SK-N-MC (cell line): Measurements from ENCODE around the gene PLEKHM3.

Experiments used
- DNase-seq: peaks from one replicate; pipeline ENCODE4 v3.0.0-alpha.2; 2011; ENCODE audit warnings: low read depth, low spot score
- H3K27ac ChIP-seq: fragments of 200-600 bp; sonication (generic); 2 replicates; pipeline ENCODE4 v1.5.1; 2016; ENCODE audit warnings: mixed run types
- H3K36me3 ChIP-seq: fragments of 200-600 bp; sonication (generic); 2 replicates; pipeline ENCODE4 v1.6.1; 2017; ENCODE audit warnings: antibody characterized with exemption, low read length, mixed read lengths; ENCODE audit not compliant: insufficient read depth
- H3K4me3 ChIP-seq: fragments of 200-600 bp; sonication (generic); 2 replicates; pipeline ENCODE4 v1.5.1; 2016
- H3K9ac ChIP-seq: fragments of 200-600 bp; sonication (generic); 2 replicates; pipeline ENCODE4 v1.8.0; 2017; ENCODE audit warnings: mixed run types, mixed read lengths; ENCODE audit not compliant: insufficient read length
- H3K9me3 ChIP-seq: fragments of 200-600 bp; sonication (generic); 2 replicates; pipeline ENCODE4 v1.6.1; 2017; ENCODE audit warnings: low read depth, mild to moderate bottlenecking, antibody characterized with exemption, low read length, moderate library complexity, mixed read lengths
- EZH2 ChIP-seq: fragments of 200-600 bp; sonication (generic); IDR thresholded peaks from one replicate; pipeline ENCODE4 v1.6.1; 2017; ENCODE audit warnings: antibody characterized with exemption
- FOXP2 ChIP-seq: optimal IDR thresholded peaks from 2 replicates; pipeline ENCODE3; 2011; ENCODE audit warnings: mild to moderate bottlenecking, moderate library complexity; ENCODE audit not compliant: insufficient read depth; ENCODE audit errors: extremely low read length, control extremely low read depth
- POLR2AphosphoS5 ChIP-seq: IDR thresholded peaks from 2 replicates; pipeline ENCODE4 v1.6.1; 2012; ENCODE audit warnings: mild to moderate bottlenecking, low read depth, low read length, borderline replicate concordance

Gene PLEKHM3

DNA sequence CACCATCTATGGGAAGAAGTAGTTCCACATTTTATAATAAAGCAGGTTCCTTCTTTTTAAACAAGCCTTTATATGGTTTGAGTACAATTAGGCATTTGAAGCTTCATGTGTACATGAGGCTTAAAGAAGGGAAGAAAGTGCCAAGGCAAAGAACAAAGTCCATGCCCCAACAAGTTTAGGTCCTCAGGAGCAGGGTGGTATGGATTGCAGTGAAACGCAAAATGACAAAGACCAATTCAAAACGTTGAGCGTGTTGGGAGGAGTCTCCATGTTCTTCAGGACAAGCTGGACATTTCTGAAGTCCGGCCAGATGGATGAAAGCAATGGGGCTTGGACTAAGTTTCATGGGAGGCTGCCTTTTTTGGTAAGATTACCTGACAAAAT is 176.8 kb downstream of the PLEKHM3 start:
- H3K9ac ChIP-seq, result no peak overlapping the region
- no peak for DNase-seq
- H3K36me3 ChIP-seq, result no peaks in the 10 kb centered on the region
- no peak overlapping the region for H3K27ac ChIP-seq
- TF ChIP-seq EZH2 (no peak), POLR2AphosphoS5 (no peak), FOXP2 (no peak)
- no peak overlapping the region for H3K4me3 ChIP-seq
- H3K9me3 ChIP-seq, result no peaks in the 10 kb centered on the region

DNA sequence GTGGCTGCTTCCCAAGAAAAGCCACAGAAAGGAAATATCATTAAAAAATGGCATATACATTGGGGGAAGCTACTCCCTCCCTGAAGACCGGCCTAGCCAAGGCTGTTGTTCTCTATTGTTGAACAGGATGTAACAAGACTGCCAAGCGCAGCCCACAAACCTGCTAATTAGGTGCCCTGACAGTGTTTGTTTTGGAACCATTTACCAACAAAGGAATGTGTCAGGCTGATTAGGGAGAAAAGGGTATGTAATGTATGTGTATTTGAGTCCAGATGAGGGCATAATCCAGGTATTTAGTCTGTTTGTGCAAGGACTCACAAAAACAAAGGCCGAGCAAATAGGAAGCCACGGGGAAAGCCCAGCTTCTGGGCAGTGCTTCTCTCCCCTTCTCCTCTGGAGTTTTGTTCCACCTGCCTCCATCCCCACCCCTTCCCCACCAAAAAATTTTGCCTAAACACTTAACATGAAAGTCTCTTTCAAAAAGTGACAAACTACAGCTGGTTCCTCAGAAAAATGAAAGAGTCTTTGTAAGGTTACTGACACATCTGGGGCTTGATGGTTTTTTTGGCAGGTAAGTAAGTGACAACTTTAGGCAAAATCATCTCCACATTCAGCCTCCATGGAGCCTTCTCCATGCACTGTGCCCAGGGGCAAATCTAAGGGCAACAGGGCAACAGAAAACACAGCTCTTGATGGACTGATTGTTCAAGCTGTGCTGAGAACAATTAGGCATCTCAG is 177.4 kb downstream of the PLEKHM3 start:
- Histone ChIP-seq H3K9me3 (no peaks in the 10 kb centered on the region), H3K9ac (no peak overlapping the region), H3K36me3 (no peaks in the 10 kb centered on the region), H3K4me3 (no peak overlapping the region), H3K27ac (no peak overlapping the region)
- TF ChIP-seq FOXP2, result no peak
- TF ChIP-seq EZH2, result no peak
- TF ChIP-seq POLR2AphosphoS5, result no peak
- DNase-seq, result no peak

DNA sequence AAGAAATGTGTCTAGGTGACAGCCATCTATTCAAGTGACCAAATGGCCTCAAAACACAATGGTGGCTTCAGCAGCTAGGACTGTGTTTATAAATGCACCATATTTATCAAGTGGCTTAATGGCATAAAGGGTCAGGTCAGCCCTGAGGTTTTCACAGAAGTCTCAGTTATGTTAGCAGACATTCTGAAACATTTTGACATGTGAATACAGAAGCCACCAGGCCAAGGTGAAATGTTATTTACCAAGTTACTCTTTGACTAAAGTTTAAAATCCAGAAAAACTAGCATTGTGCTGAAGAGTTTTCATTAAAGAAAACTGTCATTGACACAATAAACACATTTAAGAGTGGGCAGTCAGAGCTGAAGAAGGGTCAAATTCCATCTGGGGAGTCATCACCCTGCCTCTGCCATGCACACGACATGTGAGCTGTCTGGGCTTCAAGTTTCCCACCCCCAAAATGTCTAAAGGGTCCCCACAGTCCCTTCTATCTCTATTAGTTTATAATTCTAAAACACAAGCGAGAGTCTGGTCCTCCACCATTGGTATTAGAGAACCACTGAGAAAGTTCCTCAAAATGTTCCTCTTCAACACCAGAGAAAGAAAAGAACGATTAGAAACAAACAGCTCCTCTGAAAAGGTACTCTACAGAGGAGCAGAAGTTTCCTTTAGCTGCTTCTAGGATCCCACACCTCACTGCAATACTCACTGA is 178.1 kb downstream of the PLEKHM3 start:
- Histone ChIP-seq H3K4me3 (no peak overlapping the region), H3K27ac (no peak overlapping the region), H3K9me3 (no peaks in the 10 kb centered on the region), H3K36me3 (no peaks in the 10 kb centered on the region), H3K9ac (no peak overlapping the region)
- no peak for DNase-seq
- no peak for TF ChIP-seq EZH2

DNA sequence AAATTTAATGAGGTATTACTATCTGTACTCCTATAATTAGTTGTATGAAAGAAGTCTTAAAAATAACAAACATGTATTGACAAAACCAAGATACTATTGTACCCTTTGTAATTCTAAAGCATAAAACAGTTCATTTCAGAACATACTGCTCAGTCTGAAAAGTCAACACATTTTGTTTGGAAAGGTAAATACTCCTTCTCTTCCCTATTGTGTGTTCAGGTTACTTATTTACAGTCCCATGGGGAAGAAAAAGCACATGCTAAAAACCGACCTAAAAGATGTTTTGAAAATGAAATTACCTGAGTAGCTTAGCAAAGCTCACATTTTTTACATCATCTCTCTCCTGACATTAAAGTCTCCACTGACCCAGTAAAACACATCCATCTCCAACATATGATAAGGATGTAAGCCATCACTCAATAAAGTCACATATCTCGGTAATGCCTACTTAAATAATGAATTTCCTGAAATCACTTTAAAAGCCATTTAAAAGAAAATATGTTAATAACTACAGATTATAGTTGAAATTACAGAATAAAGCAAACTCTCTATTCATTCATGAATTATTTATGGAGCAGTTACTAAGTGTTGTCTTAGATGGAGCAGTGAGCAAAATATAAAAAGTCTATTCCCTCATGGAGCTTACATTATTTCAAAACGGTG is 180.0 kb downstream of the PLEKHM3 start:
- no peak for TF ChIP-seq FOXP2
- no peak for TF ChIP-seq EZH2
- no peak for TF ChIP-seq POLR2AphosphoS5
- H3K4me3 ChIP-seq, result no peak overlapping the region
- H3K27ac ChIP-seq, result no peak overlapping the region
- H3K9me3 ChIP-seq, result no peaks in the 10 kb centered on the region
- H3K36me3 ChIP-seq, result no peaks in the 10 kb centered on the region
- no peak for DNase-seq
- H3K9ac ChIP-seq, result no peak overlapping the region

DNA sequence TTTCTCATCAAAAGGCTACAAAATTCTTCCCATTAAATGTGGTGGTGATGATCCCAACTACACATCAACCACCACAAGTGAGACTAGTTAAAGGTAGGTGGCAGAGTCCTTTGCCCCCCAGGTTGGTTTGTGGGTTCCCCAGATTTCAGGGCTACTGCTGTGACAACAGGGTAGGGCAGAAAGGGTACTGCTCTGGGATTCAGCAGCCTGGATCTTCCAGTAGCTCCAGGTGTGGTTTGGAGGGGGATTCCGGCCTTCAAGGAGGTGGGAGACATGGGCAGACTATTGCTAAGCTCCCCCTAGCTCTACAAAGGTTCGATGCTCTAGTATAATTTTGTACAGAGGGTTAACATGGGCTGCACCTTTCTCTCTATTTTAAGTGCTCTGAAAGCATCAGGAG is 180.7 kb downstream of the PLEKHM3 start:
- TF ChIP-seq EZH2 (no peak), FOXP2 (no peak), POLR2AphosphoS5 (no peak)
- no peak for DNase-seq
- H3K4me3 ChIP-seq, result no peak overlapping the region
- no peaks in the 10 kb centered on the region for H3K9me3 ChIP-seq
- H3K9ac ChIP-seq, result no peak overlapping the region
- H3K36me3 ChIP-seq, result no peaks in the 10 kb centered on the region
- H3K27ac ChIP-seq, result no peak overlapping the region

DNA sequence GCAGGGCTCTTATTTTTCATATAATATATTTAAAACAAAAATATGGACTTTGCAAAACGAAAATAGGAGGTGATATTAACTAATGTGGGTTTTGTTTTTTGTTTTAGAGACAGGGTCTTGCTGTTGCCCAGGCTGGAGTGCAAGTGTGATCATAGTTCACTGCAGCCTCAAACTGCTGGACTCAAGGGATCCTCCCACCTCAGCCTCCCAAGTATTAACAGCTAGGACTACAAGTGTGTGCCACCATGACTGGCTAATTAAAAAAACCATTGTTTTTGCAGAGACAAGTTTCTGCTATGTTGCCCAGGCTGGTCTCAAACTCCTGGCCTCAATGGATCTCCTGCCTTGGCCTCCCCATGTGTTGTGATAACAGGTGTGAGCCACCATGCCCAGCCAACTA is 185.2 kb downstream of the PLEKHM3 start:
- Histone ChIP-seq H3K9me3 (no peaks in the 10 kb centered on the region), H3K36me3 (no peaks in the 10 kb centered on the region), H3K9ac (no peak overlapping the region), H3K27ac (no peak overlapping the region), H3K4me3 (no peak overlapping the region)
- no peak for DNase-seq
- TF ChIP-seq FOXP2, result no peak
- TF ChIP-seq EZH2, result no peak
- no peak for TF ChIP-seq POLR2AphosphoS5

DNA sequence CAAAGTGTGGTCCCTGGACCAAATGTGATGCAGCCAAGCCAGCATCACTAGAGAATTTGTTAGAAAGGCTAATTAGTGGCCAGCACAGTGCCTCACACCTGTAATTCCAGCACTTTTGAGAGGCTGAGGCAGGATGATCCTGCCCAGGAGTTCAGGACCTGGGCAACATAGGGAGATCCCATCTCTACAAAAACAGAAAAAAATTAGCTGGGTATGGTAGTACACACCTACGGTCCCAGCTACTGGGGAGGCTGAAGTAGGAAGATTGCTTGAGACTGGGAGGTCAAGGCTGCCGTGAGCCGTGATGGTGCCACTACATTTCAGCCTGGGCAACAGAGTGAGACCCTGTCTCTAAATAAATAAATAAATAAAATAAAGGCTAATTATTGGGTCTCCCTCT is 185.8 kb downstream of the PLEKHM3 start:
- no peak for DNase-seq
- no peaks in the 10 kb centered on the region for H3K36me3 ChIP-seq
- H3K9me3 ChIP-seq, result no peaks in the 10 kb centered on the region
- H3K9ac ChIP-seq, result no peak overlapping the region
- H3K4me3 ChIP-seq, result no peak overlapping the region
- no peak for TF ChIP-seq FOXP2
- no peak for TF ChIP-seq POLR2AphosphoS5
- TF ChIP-seq EZH2, result no peak
- H3K27ac ChIP-seq, result no peak overlapping the region

DNA sequence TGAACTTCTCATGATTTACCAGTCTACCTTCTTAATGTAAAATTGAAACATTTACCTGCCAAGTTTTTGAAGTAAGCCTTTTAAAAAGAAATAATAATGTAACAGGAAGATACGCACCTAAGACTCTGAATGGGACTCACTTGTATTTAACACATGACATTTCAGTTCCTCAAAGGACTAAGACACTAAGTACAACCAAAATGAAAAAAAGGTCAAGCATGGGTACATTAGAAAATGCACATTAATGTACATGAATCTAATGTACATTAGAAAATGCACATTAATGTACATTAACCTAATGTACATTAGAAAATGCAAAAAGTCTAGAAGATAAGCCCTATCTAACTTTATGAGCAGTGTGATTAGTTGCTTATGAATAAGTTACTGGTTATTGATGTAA is 186.3 kb downstream of the PLEKHM3 start:
- Histone ChIP-seq H3K9ac (no peak overlapping the region), H3K36me3 (no peaks in the 10 kb centered on the region), H3K9me3 (no peaks in the 10 kb centered on the region), H3K4me3 (no peak overlapping the region), H3K27ac (no peak overlapping the region)
- TF ChIP-seq POLR2AphosphoS5 (no peak), FOXP2 (no peak), EZH2 (no peak)
- DNase-seq, result no peak
